ENCODE data around the gene ALDH4A1. TPM values are rescaled to one million over a fixed set of nuclear protein-coding genes. Genes with fewer than 3 reads are reported as not detected.

The ALDH4A1 gene
- total RNA-seq, 1 donor from 2014 or later = 11.5 TPM

DNA sequence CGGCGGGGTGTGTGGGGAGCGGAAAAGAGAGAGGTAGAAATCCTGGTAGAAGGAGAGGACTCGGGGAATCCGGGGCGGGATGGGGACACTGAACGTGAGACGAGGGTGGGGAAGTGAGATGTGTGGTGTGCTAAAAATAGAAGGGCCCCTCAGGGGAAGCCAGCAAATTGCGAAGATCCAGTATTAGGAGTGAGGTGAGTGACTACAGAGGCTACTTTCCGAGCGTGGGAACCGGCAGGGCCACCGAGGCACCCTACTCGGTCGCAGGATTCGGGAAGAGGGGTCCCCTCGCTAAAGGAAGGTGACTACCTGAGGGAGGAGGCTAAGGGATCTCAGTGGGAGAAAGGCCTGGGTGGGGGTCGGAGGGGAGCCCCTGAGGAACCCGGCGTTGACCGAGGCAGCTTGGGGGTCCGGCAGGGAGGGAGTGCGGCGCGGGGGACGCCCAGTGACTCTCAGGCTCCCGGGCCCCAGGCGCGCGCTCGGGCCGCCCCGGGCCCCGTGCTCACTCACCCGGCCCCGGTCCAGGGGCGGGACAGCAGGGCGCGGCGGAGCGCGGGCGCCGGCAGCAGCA is 318 bp downstream of the ALDH4A1 start:
- Mint-ChIP-seq H3K27ac (peak overlapping the region; percentile 98), H3K4me1 (peaks cover 17% of the 10 kb centered on the region), H3K27me3 (ENCODE audit: low read depth) (no peaks in the 10 kb centered on the region), H3K9me3 (no peaks in the 10 kb centered on the region), H3K36me3 (no peaks in the 10 kb centered on the region), H3K4me3 (peak overlapping the region; percentile 97)
- no peak for DNase-seq (ENCODE audit: low spot score in 2 of 2, unreplicated experiment in 2 of 2)
- no peak for TF ChIP-seq CTCF (IDR thresholded peaks at IDR 0.05; ENCODE audit: unreplicated experiment)

DNA sequence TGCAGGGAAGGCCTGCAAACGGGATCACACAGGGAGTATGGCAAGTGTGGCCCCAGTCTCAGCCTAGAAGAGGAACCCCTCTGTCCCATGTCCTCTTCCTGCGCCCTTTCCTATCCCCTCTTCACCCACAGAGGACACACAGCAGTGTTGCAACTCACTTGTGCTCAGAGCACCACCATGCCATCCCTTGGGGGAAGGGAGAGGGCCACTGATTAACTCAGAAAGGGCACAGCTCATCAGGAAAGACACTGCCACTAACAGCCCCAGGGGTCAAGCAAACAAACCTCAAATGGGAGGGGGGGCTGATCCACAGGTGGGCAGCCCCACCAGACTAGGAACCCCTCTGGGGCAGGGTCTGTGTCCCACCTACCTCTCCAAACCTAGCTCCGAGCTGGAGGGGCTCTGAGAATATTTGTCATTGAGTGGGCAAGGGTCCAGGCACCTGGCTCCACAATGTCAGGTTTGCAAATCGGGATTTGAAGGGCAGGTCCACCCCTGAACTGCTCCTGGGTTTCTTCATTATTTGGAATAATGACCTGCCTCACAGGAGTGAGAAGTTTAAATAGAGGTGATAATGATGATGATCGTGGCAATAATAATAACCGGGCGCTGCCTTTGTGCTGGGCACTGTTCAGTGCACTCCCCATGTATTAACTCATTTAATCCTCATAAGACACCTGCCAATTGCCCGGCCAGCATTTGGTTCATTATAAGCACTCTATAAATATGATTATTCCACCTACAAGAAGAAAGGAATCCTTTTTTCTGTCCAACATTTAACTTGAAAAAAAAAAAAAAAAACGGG is 1.0 kb downstream of the ALDH4A1 start:
- Mint-ChIP-seq H3K4me3 (peak overlapping the region; percentile 97), H3K27ac (peak overlapping the region; percentile 98), H3K27me3 (ENCODE audit: low read depth) (no peaks in the 10 kb centered on the region), H3K36me3 (no peaks in the 10 kb centered on the region), H3K4me1 (peaks cover 17% of the 10 kb centered on the region), H3K9me3 (no peaks in the 10 kb centered on the region)
- DNase-seq (ENCODE audit: low spot score in 2 of 2, unreplicated experiment in 2 of 2) = no peak
- no peak for TF ChIP-seq CTCF (IDR thresholded peaks at IDR 0.05; ENCODE audit: unreplicated experiment)

GRCh38 chr1:18900303-18900841 is 2.0 kb downstream of the ALDH4A1 start:
- H3K27me3 Mint-ChIP-seq (ENCODE audit: low read depth) = no peaks in the 10 kb centered on the region
- no peaks in the 10 kb centered on the region for H3K9me3 Mint-ChIP-seq
- no peak for DNase-seq (ENCODE audit: low spot score in 2 of 2, unreplicated experiment in 2 of 2)
- H3K4me1 Mint-ChIP-seq = peaks cover 17% of the 10 kb centered on the region
- no peak overlapping the region for H3K27ac Mint-ChIP-seq
- H3K36me3 Mint-ChIP-seq = no peaks in the 10 kb centered on the region
- TF ChIP-seq CTCF (IDR thresholded peaks at IDR 0.05; ENCODE audit: unreplicated experiment) = no peak
- H3K4me3 Mint-ChIP-seq = no peak overlapping the region

GRCh38 chr1:18899363-18900049 is 2.8 kb downstream of the ALDH4A1 start:
- H3K9me3 Mint-ChIP-seq = no peaks in the 10 kb centered on the region
- H3K4me3 Mint-ChIP-seq = no peak overlapping the region
- H3K27me3 Mint-ChIP-seq (ENCODE audit: low read depth) = no peaks in the 10 kb centered on the region
- DNase-seq (ENCODE audit: low spot score in 2 of 2, unreplicated experiment in 2 of 2) = no peak
- TF ChIP-seq CTCF (IDR thresholded peaks at IDR 0.05; ENCODE audit: unreplicated experiment) = no peak
- H3K27ac Mint-ChIP-seq = no peak overlapping the region
- H3K36me3 Mint-ChIP-seq = no peaks in the 10 kb centered on the region
- peaks cover 20% of the 10 kb centered on the region for H3K4me1 Mint-ChIP-seq

- no peak for DNase-seq (ENCODE audit: low spot score in 2 of 2, unreplicated experiment in 2 of 2)
- no peak for TF ChIP-seq CTCF (IDR thresholded peaks at IDR 0.05; ENCODE audit: unreplicated experiment)
- H3K36me3 Mint-ChIP-seq = no peaks in the 10 kb centered on the region
- no peaks in the 10 kb centered on the region for H3K27me3 Mint-ChIP-seq (ENCODE audit: low read depth)
- H3K4me3 Mint-ChIP-seq = no peak overlapping the region
- no peaks in the 10 kb centered on the region for H3K9me3 Mint-ChIP-seq
- H3K27ac Mint-ChIP-seq = no peak overlapping the region
- H3K4me1 Mint-ChIP-seq = peaks cover 15% of the 10 kb centered on the region
These were observed 3.8 kb downstream of the ALDH4A1 start for GRCh38 chr1:18898567-18898966.
